PC-3 (cell line): ENCODE data around the gene PIK3C3. TPM values are rescaled to one million over a fixed set of nuclear protein-coding genes. Genes with fewer than 3 reads are reported as not detected.
A peak's percentile ranks its signal among the peaks of the same experiment; 100 is the strongest.

ENCODE experiments used
- ATAC-seq: fragments of 200-7000 bp; cut with Tn5 transposase; 2 replicates; pipeline ENCODE4 v1.9.1; 2020; ENCODE audit warnings: mild to moderate bottlenecking, moderate library complexity
- BruUV-seq: library from RNA; stranded (reverse); fragments of 400-500 nt; replicated peaks from 2 replicates; lab custom pipeline; 2021; lab: Mats Ljungman, UMichigan
- CTCF ChIA-PET: fragments of 300-600 bp; sonication (Branson Sonifier 250); formaldehyde crosslinking; loops from one replicate; lab custom pipeline; 2022; ENCODE audit warnings: antibody characterized with exemption; lab: Charles Lee
- POLR2A ChIA-PET: fragments of 300-600 bp; sonication (Branson Sonifier 250); formaldehyde crosslinking; loops from one replicate; lab custom pipeline; 2022; ENCODE audit warnings: antibody characterized with exemption; ENCODE audit not compliant: unreplicated experiment; lab: Charles Lee
- DNase-seq: peaks from one replicate; pipeline ENCODE4 v3.0.0-alpha.2; 2015
- H2AFZ ChIP-seq: fragments of 300-600 bp; sonication (generic); 2 replicates; pipeline ENCODE4 v1.6.0; 2016; ENCODE audit warnings: antibody characterized with exemption, low read length
- H3F3A ChIP-seq: fragments of 300-600 bp; sonication (generic); one replicate; pipeline ENCODE4 v1.6.0; 2017; ENCODE audit warnings: antibody characterized with exemption, low read length, control low read depth, mild to moderate bottlenecking; ENCODE audit not compliant: unreplicated experiment
- H3K27ac ChIP-seq: fragments of 300-600 bp; sonication (generic); 2 replicates; pipeline ENCODE4 v1.5.1; 2016; ENCODE audit warnings: mild to moderate bottlenecking, low read length
- H3K27me3 ChIP-seq: fragments of 300-600 bp; sonication (generic); 2 replicates; pipeline ENCODE4 v1.6.1; 2016; ENCODE audit warnings: low read length, mixed read lengths
- H3K36me3 ChIP-seq: fragments of 300-600 bp; sonication (generic); 2 replicates; pipeline ENCODE4 v1.6.1; 2016; ENCODE audit warnings: low read depth, mixed run types, low read length, mixed read lengths
- H3K4me1 ChIP-seq: fragments of 300-600 bp; sonication (generic); 2 replicates; pipeline ENCODE4 v1.5.1; 2016; ENCODE audit warnings: low read length; ENCODE audit not compliant: insufficient read depth
- H3K4me2 ChIP-seq: fragments of 300-600 bp; sonication (generic); 2 replicates; pipeline ENCODE4 v1.6.0; 2016; ENCODE audit warnings: low read length
- H3K4me3 ChIP-seq: fragments of 300-600 bp; sonication (generic); 2 replicates; pipeline ENCODE4 v1.5.1; 2016; ENCODE audit warnings: mild to moderate bottlenecking, low read length, mixed read lengths
- H3K79me2 ChIP-seq: fragments of 300-600 bp; sonication (generic); 2 replicates; pipeline ENCODE4 v1.6.1; 2017; ENCODE audit warnings: low read length, mixed read lengths
- H3K9ac ChIP-seq: fragments of 300-600 bp; sonication (generic); 2 replicates; pipeline ENCODE4 v1.6.0; 2016; ENCODE audit warnings: mild to moderate bottlenecking, low read length
- H3K9me2 ChIP-seq: fragments of 300-600 bp; sonication (generic); replicated peaks from 2 replicates; pipeline ENCODE4 v1.6.1; 2016; ENCODE audit warnings: mixed run types, low read length, mixed read lengths
- H3K9me3 ChIP-seq: fragments of 300-600 bp; sonication (generic); 2 replicates; pipeline ENCODE4 v1.6.1; 2016; ENCODE audit warnings: low read length, mixed read lengths
- H4K20me1 ChIP-seq: fragments of 300-600 bp; sonication (generic); 2 replicates; pipeline ENCODE4 v1.6.1; 2016; ENCODE audit warnings: low read length, mixed read lengths
- CTCF ChIP-seq: fragments of 300-600 bp; sonication (generic); conservative IDR thresholded peaks from 2 replicates; pipeline ENCODE4 v1.5.1; 2017; ENCODE audit warnings: antibody characterized with exemption, low read depth, mild to moderate bottlenecking, low read length
- EZH2 ChIP-seq: fragments of 300-600 bp; sonication (generic); IDR thresholded peaks from one replicate; pipeline ENCODE4 v1.6.1; 2017; ENCODE audit warnings: antibody characterized with exemption, mild to moderate bottlenecking, low read length; ENCODE audit not compliant: unreplicated experiment
- EZH2phosphoT487 ChIP-seq: fragments of 300-600 bp; sonication (generic); IDR thresholded peaks from 2 replicates; pipeline ENCODE4 v1.6.1; 2018; ENCODE audit warnings: mild to moderate bottlenecking, antibody characterized with exemption, low read length, borderline replicate concordance
- intact Hi-C: fragments of 100-400 bp; cut with micrococcal nuclease; formaldehyde crosslinking; loops from 2 replicates; pipeline ENCODE4 v1.9.0; 2023
- total RNA-seq: library from RNA; depleted of rRNA; stranded (reverse); fragments of >200 nt; gene quantifications from 2 replicates; pipeline ENCODE4 v1.2.3, GENCODE V29; 2014

PIK3C3 gene
- total RNA-seq, 1 experiment from 2014 or later = 25.9 TPM

GRCh38 chr18:41993151-41993550, 38.1 kb downstream of the PIK3C3 start:
- Histone ChIP-seq H3K36me3 (no peaks in the 10 kb centered on the region), H2AFZ (no peak overlapping the region), H4K20me1 (no peaks in the 10 kb centered on the region), H3K9me2 (no peaks in the 10 kb centered on the region), H3K9ac (no peak overlapping the region), H3K4me2 (no peak overlapping the region), H3K27ac (0 out of 2 replicates have a peak overlapping the region, but pooled peaks have one; percentile 11), H3K4me1 (peaks cover 7% of the 10 kb centered on the region), H3F3A (no peaks in the 10 kb centered on the region), H3K27me3 (no peaks in the 10 kb centered on the region), H3K79me2 (no peaks in the 10 kb centered on the region), H3K4me3 (no peak overlapping the region), H3K9me3 (no peaks in the 10 kb centered on the region)
- ChIA-PET POLR2A (no interaction called here), CTCF (no interaction called here)
- TF ChIP-seq EZH2phosphoT487 = no peak
- TF ChIP-seq CTCF = no peak
- no peak for TF ChIP-seq EZH2
- ATAC-seq (peak; percentile 33; the same call in 1 of the 2 replicates), DNase-seq (no peak)
- BruUV-seq = no TSS peak
- intact Hi-C loops = no loop called here

- H3K36me3 ChIP-seq = no peaks in the 10 kb centered on the region
- H3K9ac ChIP-seq = no peak overlapping the region
Measured at GRCh38 chr18:41996020-41996419, 41.0 kb downstream of the PIK3C3 start.

More at GRCh38 chr18:41996020-41996419, 41.0 kb downstream of the PIK3C3 start:
- no peak for ATAC-seq
- peaks cover 10% of the 10 kb centered on the region for H3K4me1 ChIP-seq
- no peaks in the 10 kb centered on the region for H3K9me2 ChIP-seq
- no TSS peak for BruUV-seq
- H4K20me1 ChIP-seq = no peaks in the 10 kb centered on the region
- no peaks in the 10 kb centered on the region for H3F3A ChIP-seq
- ChIA-PET POLR2A (no interaction called here), CTCF (no interaction called here)
- no peaks in the 10 kb centered on the region for H3K27me3 ChIP-seq
- no peak overlapping the region for H3K4me3 ChIP-seq
- H3K9me3 ChIP-seq = no peaks in the 10 kb centered on the region
- no peaks in the 10 kb centered on the region for H3K79me2 ChIP-seq
- DNase-seq = no peak
- TF ChIP-seq CTCF (no peak), EZH2phosphoT487 (no peak)
- intact Hi-C loops = no loop called here
- no peak overlapping the region for H3K4me2 ChIP-seq
- H3K27ac ChIP-seq = no peak overlapping the region
- H2AFZ ChIP-seq = no peak overlapping the region
